Osteocyte (in vitro differentiated cells): ENCODE results near the gene TMEM191C. TPM values are rescaled to one million over a fixed set of nuclear protein-coding genes. Genes with fewer than 3 reads are reported as not detected.
"Not testable (repeated sequence)": the region's sequence is repeated elsewhere in the genome, so short reads cannot be mapped to it uniquely, and the experiment has no call there.

ENCODE experiments used
- DNase-seq: peaks from one replicate; pipeline ENCODE4 v3.0.0; 2021; ENCODE audit warnings: mixed read lengths; ENCODE audit not compliant: unreplicated experiment; ENCODE audit errors: extremely low spot score
- H3K27ac Mint-ChIP-seq: one replicate; pipeline ENCODE4 v1.8.0; 2021; ENCODE audit warnings: mild to moderate bottlenecking, mixed read lengths; ENCODE audit not compliant: unreplicated experiment
- H3K27me3 Mint-ChIP-seq: one replicate; pipeline ENCODE4 v1.8.0; 2021; ENCODE audit warnings: mixed read lengths; ENCODE audit not compliant: unreplicated experiment
- H3K36me3 Mint-ChIP-seq: one replicate; pipeline ENCODE4 v1.8.0; 2021; ENCODE audit warnings: mixed read lengths; ENCODE audit not compliant: unreplicated experiment
- H3K4me1 Mint-ChIP-seq: one replicate; pipeline ENCODE4 v1.8.0; 2021; ENCODE audit warnings: mixed read lengths; ENCODE audit not compliant: unreplicated experiment
- H3K4me3 Mint-ChIP-seq: one replicate; pipeline ENCODE4 v1.8.0; 2021; ENCODE audit warnings: mild to moderate bottlenecking, moderate library complexity, mixed read lengths; ENCODE audit not compliant: unreplicated experiment
- H3K9me3 Mint-ChIP-seq: one replicate; pipeline ENCODE4 v1.8.0; 2021; ENCODE audit warnings: mixed read lengths; ENCODE audit not compliant: unreplicated experiment
- CTCF ChIP-seq: fragments of 200-600 bp; sonication (generic); IDR thresholded peaks from 2 replicates; pipeline ENCODE4 v1.5.0; 2021; ENCODE audit warnings: antibody characterized with exemption, mild to moderate bottlenecking, moderate library complexity
- total RNA-seq: library from RNA; stranded (reverse); gene quantifications from 2 replicates; pipeline ENCODE4 v1.2.1, GENCODE V29; 2021

The TMEM191C gene
- total RNA-seq, 1 donor from 2014 or later, result 2.1 TPM

GRCh38 chr22:21499623-21500506 lies 32.7 kb downstream of the TMEM191C start:
- H3K4me3 Mint-ChIP-seq, H3K4me1 Mint-ChIP-seq, DNase-seq, H3K27me3 Mint-ChIP-seq, H3K9me3 Mint-ChIP-seq, H3K36me3 Mint-ChIP-seq, H3K27ac Mint-ChIP-seq: not testable (repeated sequence)

- not testable (repeated sequence) for H3K36me3 Mint-ChIP-seq, H3K4me1 Mint-ChIP-seq, H3K9me3 Mint-ChIP-seq, DNase-seq, H3K27ac Mint-ChIP-seq, H3K4me3 Mint-ChIP-seq, H3K27me3 Mint-ChIP-seq
Measured at GRCh38 chr22:21510397-21510796, 43.2 kb downstream of the TMEM191C start.

DNA sequence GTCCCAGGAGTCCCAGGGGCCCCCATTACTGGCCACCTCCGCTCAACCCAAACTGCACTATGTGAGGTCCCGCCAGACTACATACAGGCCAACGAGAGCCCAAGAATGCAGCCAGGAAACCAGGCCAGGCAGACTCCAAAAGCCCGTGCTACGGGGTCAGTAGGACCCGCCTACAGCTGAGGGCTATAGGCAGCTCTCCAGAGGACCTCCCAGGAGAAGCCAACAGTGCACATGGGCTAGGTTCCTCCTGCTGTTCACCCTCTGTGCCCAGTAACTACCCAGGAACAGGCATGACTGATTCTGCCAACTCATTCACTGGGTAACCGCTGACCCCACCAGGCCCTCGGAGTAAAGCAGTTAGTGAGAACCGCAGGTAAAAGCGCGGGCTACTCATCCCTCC lies 44.8 kb downstream of the TMEM191C start:
- peak overlapping the region; percentile 71 for H3K27ac Mint-ChIP-seq
- not testable (repeated sequence) for H3K4me1 Mint-ChIP-seq, H3K4me3 Mint-ChIP-seq, H3K36me3 Mint-ChIP-seq, H3K27me3 Mint-ChIP-seq, H3K9me3 Mint-ChIP-seq, DNase-seq
- TF ChIP-seq CTCF, result peak; percentile 15

GRCh38 chr22:21514117-21514516 lies 46.9 kb downstream of the TMEM191C start:
- H3K27me3 Mint-ChIP-seq, H3K9me3 Mint-ChIP-seq, H3K27ac Mint-ChIP-seq, H3K36me3 Mint-ChIP-seq, H3K4me3 Mint-ChIP-seq, DNase-seq, H3K4me1 Mint-ChIP-seq: not testable (repeated sequence)

GRCh38 chr22:21515234-21515633 lies 48.0 kb downstream of the TMEM191C start:
- not testable (repeated sequence) for H3K36me3 Mint-ChIP-seq, H3K27ac Mint-ChIP-seq, H3K4me1 Mint-ChIP-seq, H3K27me3 Mint-ChIP-seq, DNase-seq, H3K4me3 Mint-ChIP-seq, H3K9me3 Mint-ChIP-seq

GRCh38 chr22:21516522-21516921 lies 49.3 kb downstream of the TMEM191C start:
- not testable (repeated sequence) for H3K27me3 Mint-ChIP-seq, DNase-seq, H3K9me3 Mint-ChIP-seq, H3K36me3 Mint-ChIP-seq, H3K4me3 Mint-ChIP-seq, H3K27ac Mint-ChIP-seq, H3K4me1 Mint-ChIP-seq

DNA sequence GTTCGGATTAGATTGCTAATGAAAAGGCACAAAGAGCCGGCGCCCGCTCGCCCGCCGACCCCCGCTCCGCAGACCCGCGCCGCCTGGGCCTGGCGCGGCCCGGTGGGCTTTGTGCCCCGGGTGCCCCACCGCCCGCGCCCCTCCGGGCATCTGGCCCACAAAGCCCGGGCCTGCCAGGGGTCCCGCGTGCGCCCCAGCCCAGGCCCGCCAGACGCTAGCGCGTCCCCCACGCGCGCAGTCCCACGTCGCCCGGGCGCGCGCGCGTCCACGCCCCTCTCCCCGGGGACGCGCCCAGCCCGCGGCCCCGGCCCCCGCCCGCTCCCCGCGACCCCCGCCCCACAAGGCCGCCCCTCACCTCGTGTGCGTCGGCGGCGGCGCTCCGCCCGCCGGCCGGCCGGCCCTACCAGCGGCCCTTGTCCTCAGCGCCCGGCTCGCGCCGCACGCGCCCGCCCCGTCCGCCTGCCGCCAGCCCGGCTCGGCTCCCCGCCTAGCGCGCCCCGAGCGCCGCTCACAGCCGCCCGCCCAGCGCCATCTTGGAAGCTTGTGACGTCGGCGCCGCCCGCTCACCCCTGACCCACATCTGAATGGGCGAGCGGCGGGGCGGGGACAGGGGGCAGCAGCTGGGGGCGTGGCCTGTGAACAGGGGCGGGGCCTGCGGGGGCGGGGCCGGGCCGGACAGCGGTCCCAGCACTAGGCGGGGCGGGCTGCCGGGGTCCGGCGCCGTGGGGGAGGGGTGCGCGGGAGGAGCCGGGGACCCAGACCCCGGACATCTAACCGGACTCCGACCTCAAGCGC lies 50.0 kb downstream of the TMEM191C start:
- not testable (repeated sequence) for H3K36me3 Mint-ChIP-seq, H3K27me3 Mint-ChIP-seq, H3K27ac Mint-ChIP-seq, H3K9me3 Mint-ChIP-seq, H3K4me3 Mint-ChIP-seq, DNase-seq, H3K4me1 Mint-ChIP-seq

Other genes starting within 250 kb of the TMEM191C start
- gene RIMBP3B, start 83.6 kb upstream of the TMEM191C start, total RNA-seq, result 0.47 and 0.59 TPM in 2 replicates
- 5.2 and 5.7 TPM in 2 replicates for gene HIC2, start 50.0 kb upstream of the TMEM191C start, total RNA-seq
- 0.68 TPM in 1 of 2 replicates, not detected in the other for gene RIMBP3C, start 84.1 kb downstream of the TMEM191C start, total RNA-seq
- 57.1 and 57.9 TPM in 2 replicates for gene UBE2L3, start 100.3 kb downstream of the TMEM191C start, total RNA-seq
- gene YDJC, start 162.6 kb downstream of the TMEM191C start, total RNA-seq, result 15.7 and 15.9 TPM in 2 replicates
- gene CCDC116, start 165.4 kb downstream of the TMEM191C start, total RNA-seq, result 0.59 and 0.78 TPM in 2 replicates
- gene SDF2L1, start 174.9 kb downstream of the TMEM191C start, total RNA-seq, result 20.7 and 23.2 TPM in 2 replicates
- 44.5 and 49.5 TPM in 2 replicates for gene PPIL2, start 198.6 kb downstream of the TMEM191C start, total RNA-seq